HG03159 (cell line): ENCODE results near the gene SEC16B.
"Not testable (repeated sequence)": the region's sequence is repeated elsewhere in the genome, so short reads cannot be mapped to it uniquely, and the experiment has no call there.

Source experiments
- ATAC-seq: cut with Tn5 transposase; IDR thresholded peaks from one replicate; pipeline ENCODE4 v1.9.1; 2021; ENCODE audit warnings: mild to moderate bottlenecking, moderate library complexity; ENCODE audit not compliant: unreplicated experiment

Gene SEC16B, protein sequence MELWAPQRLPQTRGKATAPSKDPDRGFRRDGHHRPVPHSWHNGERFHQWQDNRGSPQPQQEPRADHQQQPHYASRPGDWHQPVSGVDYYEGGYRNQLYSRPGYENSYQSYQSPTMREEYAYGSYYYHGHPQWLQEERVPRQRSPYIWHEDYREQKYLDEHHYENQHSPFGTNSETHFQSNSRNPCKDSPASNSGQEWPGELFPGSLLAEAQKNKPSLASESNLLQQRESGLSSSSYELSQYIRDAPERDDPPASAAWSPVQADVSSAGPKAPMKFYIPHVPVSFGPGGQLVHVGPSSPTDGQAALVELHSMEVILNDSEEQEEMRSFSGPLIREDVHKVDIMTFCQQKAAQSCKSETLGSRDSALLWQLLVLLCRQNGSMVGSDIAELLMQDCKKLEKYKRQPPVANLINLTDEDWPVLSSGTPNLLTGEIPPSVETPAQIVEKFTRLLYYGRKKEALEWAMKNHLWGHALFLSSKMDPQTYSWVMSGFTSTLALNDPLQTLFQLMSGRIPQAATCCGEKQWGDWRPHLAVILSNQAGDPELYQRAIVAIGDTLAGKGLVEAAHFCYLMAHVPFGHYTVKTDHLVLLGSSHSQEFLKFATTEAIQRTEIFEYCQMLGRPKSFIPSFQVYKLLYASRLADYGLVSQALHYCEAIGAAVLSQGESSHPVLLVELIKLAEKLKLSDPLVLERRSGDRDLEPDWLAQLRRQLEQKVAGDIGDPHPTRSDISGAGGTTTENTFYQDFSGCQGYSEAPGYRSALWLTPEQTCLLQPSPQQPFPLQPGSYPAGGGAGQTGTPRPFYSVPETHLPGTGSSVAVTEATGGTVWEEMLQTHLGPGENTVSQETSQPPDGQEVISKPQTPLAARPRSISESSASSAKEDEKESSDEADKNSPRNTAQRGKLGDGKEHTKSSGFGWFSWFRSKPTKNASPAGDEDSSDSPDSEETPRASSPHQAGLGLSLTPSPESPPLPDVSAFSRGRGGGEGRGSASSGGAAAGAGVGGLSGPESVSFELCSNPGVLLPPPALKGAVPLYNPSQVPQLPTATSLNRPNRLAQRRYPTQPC

DNA sequence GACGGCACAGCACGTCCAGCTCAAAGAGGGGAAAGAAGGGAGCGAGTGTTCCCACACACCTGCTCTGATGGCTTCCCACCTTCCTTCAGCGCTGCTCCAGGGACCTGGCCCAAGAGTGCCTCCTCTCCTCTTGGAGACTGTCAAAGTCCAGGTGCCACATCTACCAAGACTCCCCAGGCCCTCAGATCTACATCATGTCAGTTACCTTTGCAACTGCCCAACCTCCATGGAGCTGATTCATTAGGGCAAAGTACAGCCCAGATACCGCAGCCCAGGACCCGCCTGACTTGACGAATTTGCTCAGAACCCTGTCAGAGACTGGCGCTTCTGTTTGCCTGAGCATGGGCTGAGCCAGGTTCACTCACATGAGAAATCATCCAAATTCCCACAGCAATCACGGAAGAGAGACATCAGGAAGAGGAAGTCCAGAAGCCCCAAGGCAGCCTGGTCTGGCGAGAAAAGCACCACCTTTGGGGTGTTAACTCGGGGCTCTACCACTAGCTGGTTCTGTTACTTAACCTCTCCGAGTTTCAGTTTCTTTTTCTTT is at the start of gene SEC16B:
Gene SEC16B, minus strand, starts transcription at position 234 of the 547 bp plus-strand sequence. CDS start 2,077 bp downstream, outside the sequence.
- ATAC-seq: no peak

DNA sequence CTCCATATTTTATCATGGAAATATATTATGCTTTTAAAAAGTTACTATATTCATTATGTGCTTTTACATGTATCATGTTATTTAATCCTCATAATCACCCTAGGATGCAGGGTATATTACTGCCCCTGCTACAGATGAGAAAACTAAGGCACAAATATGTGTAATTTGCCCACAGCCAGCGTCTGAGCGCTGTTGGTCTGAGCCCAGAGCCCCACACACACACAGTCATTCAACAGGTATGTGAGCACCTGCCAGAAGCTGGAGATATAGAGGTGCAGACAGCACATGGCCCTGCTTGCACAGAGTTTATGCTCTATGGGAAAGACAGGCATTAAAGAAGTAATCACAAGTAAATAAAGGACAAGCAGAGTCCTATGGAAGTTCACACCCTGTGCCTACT is 49.8 kb upstream of the SEC16B start:
- no peak for ATAC-seq

DNA sequence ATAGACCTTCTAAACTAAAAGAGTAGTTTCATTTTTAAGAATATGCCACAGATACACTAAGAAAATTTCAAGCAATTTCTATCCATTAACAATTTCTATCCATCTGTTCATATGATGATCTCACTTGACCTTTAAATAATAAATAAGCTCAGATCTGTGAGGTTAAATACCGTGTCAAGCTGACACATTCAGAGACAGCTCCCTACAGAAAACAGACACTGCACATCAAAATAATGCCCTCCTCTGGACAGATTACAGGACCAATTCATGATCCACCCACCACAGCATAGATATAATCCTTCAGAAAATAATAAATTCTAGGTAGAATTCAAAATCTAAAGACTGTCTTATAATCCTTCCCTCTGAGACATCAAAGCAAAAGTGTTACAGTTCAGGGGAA is 49.4 kb upstream of the SEC16B start:
- ATAC-seq: no peak

DNA sequence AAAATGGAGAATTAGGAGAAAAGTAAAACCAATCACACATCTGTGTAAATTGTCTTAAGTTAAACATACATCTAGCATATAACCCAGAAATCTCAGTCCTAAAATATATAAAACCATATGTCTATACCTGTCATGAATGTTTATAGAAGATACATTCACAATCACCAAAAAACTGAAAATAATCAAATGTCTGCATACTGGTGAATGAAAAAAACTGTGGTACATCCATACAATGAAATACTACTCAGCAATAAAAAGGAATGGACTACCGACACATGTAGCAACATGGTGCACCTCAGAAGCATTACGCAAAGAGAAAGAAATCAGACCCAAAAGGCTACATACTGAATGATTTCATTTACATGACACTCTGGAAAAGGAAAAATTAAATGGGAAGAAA is 47.7 kb upstream of the SEC16B start:
- ATAC-seq: no peak

DNA sequence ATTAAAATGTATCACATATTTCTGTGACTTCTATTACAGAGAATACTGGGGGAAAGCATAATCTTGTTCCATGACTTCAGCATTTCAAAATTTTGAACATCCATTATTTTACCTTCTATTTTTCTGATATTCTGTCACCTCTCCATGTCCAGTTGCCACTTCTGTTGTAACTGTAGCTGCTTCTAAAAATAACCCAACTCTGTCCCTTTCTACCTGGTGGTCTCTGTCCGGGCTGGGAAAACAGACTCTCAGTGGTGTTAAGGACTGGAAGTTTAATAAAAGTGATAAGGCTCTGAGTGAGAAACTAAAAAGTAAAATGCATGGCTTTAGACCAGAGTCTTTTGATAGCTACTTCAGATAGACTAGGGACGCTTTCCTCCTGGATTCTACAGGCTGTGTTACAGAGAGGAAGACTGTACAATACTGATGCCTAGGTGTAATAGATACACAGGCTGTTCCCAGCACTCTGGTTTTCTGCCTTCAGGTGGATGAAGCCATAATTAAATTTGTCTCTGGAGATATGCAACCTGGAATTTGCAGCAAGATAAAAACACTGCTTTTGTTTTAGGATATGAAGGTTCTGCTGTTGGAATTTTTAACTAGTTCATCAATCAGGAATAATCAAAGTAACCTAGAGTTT is 42.1 kb upstream of the SEC16B start:
- ATAC-seq: no peak

DNA sequence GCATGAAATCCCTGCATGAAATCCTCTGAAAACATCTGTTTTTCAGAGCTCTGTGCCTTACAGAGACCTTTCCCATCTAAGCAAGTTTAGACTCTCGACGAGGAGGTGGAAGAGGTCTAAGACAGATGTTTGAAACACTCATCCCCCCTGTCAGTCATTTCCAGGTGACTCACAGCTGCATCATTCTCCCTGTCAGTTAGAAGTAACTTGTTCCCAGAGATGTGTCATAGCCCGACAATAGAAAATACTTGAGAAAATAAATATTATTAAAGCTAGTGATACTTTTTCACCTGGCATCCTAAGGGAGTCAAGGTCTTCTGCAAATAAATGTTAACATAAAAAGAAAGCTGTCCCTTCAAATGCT is 41.6 kb upstream of the SEC16B start:
- ATAC-seq: no peak

DNA sequence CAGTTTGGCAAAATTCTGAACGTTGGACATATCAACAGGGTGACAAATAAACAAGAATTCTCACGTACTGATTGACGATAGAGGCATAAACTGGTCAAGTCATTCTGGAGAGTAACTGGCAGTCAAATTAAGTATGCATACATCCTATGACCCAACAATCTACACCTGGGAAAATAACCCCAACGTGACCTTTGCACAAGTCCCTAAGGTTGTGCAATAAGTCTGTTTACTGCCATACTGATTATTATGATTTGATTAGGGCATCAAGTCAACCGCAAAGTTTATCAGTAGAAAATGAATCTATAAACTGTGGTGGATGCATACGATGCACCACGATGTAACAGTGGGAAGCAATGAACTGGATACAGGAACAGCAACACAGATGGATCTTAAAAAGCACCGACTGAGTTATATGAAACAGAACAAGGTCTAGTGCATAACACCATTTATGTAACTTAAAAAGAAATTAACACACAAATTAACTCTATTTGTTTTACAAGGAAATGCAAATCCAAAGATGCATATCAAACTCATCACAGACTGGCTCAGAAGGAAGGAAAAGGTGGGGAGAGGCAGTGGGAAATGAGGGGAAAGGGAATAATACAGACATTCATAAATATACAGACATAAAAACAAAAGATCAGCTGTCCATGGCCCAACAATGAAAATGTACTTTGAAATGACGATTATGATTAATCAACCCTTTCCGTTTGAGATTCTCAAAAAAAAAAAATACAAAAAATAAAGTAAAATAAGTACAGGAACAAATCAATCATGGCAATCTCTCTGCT is 41.0 kb upstream of the SEC16B start:
- no peak for ATAC-seq

DNA sequence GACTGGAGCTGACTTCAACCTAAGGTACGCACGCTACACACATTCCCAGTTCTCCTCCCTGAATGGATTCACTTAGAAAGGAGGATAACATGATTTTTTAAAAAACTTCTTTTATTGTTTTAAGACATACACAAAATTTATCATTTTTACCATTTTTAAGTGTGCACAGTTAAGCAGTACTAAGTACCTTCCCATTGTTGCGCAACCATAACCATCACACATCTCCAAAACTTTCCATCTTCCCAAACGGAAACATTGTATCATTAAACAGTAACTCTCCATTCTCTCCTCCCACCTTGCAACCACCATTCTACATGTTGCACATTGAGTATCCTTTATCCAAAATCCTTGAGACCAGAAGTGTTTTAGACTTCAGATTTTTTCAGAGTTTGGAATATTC is 36.2 kb upstream of the SEC16B start:
- no peak for ATAC-seq

DNA sequence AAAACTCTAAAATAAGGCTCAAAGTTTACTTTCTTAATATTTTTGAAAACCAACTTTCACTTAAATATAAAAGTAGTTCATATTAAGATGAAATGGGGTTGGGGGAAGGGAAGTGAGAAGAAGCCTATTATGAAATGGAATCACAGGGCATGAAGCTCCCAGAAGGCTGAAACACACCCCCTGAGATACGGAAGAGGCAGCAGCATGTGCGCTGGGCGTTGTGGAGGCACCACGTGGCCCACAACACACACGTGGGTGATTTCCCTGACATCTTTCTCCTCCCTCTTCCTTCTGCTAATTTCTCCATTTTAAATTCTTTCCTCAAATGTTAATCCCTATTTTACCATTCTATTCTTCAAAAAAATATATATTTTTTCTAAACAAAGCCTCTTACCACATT is 35.6 kb upstream of the SEC16B start:
- no peak for ATAC-seq

DNA sequence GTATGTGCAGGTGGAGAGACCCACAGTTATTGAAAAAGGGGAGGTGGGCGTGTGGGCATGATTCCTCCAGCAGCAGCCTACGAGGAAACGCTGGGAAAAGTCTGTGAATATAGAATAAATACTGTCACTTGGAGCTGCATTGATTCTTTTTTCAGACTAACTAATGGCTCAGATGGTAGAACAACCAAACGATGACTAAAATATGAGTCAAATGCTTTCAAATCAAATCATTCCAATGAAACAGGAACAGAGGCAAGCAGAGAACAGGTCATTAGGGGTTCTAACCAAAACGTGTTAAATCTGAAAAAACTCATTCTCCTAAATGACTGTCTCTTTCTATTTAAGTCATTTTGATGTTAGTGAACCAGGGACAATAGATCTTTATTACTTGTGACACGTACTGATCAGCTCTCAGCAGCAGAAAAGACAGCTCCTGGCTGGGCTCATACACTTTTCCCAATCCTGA is 35.1 kb upstream of the SEC16B start:
- ATAC-seq: no peak

DNA sequence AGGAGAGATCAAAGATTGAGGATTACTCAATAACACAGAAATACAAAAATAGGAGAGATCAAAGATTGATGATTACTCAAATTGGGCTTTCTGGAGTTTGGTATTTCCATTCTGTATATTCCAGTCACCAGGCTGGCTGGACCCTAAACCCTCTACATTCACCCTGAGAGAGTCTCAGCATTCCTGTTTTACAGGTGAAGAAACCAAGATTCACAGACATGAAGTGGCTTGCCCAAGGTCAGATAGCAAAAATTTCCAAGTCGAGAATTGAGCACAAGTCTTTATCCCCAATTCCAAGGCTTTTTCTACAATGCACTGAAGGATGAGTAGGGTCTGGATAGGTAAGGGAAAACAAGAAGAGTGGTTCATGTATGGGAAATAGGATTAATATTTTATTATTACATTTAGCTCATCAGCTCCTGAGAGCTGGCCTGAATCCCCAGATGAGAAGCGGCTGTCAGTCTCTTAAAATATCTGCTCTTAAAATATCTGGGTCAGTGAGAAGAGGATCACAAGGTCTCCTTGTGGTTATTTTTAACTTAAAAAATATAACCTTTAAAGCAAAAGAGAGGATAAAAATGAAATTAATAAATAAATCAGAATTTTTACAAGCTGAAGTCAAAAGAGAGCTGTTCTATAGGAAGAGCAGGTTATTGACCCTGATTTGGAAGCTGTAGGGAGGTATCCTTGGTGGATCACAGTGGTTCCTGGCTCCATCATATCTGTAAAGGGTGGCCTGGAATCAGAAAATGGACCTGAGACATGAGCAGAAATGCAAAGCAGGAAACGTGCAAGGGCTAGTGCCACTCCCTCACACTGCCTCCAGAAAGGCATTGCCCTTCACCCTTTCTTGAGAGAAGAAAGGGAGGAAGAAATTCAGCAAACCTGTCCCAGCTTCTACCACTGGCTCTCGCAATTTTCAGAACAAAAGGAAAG is 29.1 kb upstream of the SEC16B start:
- no peak for ATAC-seq

DNA sequence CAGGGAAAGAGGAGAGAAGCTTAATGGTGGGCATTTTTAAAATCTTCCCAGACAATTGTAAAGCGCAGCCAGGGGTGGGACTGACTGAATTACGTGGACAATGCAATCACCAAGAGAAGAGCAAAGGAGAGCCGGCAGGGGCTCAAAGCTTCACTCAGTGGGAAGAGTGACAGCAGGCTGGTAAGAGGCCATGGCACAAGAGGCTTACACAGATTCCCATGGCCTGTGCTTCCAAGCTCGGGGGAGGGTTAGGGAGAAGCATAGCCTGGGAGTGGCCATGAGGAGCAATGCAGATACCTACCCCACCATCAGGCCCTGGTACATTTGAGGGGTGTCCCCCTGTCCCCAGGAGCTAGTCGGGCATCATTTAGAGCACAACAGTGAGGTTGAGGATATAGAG is 27.1 kb upstream of the SEC16B start:
- ATAC-seq: no peak

DNA sequence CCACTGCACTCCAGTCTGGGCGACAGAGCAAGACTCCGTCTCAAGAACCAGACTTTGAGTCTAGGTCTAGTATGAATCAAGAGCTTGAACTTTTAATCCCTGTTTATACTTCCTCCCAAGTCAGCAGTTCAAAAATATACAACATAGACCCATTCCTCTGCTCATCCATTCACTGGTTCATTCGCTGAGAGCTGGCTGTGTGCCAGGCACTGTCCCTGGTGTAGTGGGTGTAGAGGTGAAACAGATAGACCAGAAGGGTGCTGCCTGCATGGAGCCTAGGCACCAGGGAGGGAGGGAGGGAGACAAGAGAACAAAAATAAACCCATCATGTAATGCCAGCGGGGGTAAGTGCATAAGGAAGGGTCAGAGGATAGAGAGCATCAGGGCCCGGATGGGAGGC is 25.5 kb upstream of the SEC16B start:
- no peak for ATAC-seq

DNA sequence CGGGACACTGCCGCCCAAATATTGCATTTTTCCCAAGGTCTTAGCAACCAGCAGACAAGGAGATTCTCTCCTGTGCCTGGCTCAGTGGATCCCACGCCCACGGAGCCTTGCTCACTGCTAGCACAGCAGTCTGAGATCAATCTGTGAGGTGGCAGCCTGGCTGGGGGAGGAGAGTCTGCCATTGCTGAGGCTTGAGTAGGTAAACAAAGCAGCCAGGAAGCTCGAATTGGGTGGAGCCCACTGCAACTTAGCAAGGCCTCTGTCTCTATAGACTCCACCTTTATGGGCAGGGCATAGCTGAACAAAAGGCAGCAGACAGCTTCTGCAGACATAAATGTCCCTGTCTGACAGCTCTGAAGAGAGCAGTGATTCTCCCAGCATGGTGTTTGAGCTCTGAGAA is 16.4 kb upstream of the SEC16B start:
- ATAC-seq: not testable (repeated sequence)

DNA sequence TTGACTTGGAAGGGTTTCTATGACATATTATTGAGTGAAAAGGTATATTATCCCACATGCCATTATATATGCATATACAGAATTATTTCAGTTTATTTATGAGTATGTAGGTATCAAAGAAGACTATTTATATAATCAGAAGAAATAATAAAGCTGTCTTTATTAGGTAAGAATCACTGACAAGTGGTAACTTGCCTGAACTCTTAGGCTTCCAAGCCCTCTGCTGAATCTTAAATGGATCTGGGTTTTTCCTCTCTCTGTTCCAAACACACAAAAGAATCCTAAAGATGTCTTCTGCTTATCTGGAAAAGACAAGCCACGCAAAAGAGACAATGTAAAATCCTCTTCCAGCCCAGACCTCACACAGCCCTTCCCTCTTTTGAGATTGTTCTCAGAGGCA is 14.9 kb upstream of the SEC16B start:
- no peak for ATAC-seq

DNA sequence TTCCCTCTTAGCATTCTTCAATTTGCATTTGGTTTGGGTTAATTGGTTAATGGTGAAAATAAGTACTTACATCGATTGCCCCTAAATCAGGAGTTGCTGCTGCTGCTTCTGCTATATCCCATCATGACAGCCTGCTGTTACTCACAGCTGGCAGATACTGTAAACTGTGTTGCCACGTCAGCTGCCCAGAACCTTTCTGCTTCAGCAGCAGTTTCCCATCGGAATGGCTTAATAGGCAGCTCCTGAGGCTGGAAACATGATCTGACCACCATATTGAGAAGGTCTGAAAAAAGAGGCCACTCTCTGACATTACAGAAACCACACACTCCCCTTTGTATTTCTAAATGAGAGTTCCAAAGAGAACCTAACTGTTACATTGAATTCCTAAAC is 14.3 kb upstream of the SEC16B start:
- ATAC-seq: no peak

DNA sequence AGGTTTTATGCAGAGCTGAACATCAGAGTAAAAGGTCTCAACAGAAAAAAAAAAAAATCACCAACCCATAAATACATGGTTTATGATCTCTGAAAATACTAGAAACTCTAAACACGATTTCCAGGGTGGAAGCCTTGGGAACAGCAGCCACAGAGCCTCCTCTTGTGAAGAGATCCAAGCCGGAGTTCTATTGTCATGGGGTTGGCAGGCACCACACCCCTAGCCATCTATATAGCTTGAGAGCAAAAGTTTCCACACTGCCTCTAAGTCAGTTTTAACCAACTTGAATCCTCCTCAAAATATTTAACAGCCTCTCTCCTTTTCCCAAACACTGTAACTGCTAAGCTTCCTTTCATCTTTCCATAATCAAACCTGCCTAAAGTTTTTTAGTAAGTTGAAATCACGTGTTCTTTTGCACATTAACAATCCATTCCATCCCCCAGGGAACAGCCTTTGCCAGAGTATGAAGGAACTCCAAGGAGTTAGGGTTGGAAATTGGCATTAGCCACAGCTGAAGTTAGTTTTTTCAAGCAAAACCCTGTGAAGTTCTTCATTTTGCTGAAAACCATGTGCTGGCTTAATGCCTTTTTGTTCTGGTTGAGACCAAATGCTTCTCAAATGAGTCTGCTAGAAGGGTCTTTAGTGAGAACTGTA is 13.8 kb upstream of the SEC16B start:
- no peak for ATAC-seq

DNA sequence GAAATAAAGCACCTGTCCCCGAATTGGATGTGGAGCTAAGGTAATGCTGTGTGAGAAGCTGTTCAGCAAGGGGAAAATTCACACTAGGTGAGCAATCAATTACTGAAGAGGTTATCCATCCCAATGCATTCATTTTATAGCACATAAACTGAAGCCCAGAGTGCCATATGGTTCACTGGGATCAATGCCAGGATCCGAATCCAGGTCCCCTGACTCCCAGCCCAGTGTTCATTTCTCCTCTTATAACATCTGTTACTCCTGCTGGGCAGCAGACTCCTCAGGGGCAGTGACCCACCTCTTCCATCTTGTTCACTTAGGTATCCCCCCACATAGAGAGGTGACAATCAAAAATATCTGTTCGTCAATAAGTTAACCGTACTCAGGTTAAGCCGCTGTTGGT is 13.2 kb upstream of the SEC16B start:
- no peak for ATAC-seq

DNA sequence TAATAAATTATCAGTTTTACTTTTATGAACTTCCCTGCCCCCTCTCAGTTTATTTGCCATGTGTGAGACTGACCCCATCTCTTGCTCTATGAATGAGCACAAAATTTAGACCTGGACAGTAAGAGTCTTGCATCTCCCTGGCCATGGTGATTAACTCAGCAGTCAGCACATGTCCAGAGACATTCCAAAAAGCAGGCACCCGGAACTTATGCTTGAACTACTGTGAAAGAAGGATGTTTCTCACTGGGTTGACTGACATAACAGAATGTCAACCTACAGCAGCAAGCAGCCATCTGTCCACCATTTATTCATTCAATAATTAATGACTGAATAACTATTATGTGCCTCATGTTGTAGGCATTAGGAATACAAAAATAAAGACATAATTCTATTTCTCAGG is 11.3 kb upstream of the SEC16B start:
- ATAC-seq: no peak
